Measurements from ENCODE around the gene PRR16. TPM values are rescaled to one million over a fixed set of nuclear protein-coding genes. Genes with fewer than 3 reads are reported as not detected.

The PRR16 gene
- total RNA-seq, 1 experiment from 2014 or later = 5.9 TPM

- Histone ChIP-seq H3K4me3 (no peak overlapping the region), H3K36me3 (no peaks in the 10 kb centered on the region), H3K27me3 (no peaks in the 10 kb centered on the region), H3K9me3 (no peaks in the 10 kb centered on the region; the same call in 1 of the 2 replicates)
- no peak for DNase-seq
Observed at GRCh38 chr5:120586646-120587045, 122.5 kb downstream of the PRR16 start.

- Histone ChIP-seq H3K27me3 (no peaks in the 10 kb centered on the region), H3K9me3 (no peaks in the 10 kb centered on the region), H3K4me3 (no peak overlapping the region), H3K36me3 (no peaks in the 10 kb centered on the region)
- DNase-seq = no peak
Observed at GRCh38 chr5:120591911-120592310, 127.8 kb downstream of the PRR16 start.

- peak; percentile 77 for DNase-seq
- H3K4me3 ChIP-seq = no peak overlapping the region
- H3K9me3 ChIP-seq = peaks cover 15% of the 10 kb centered on the region; the same call in 1 of the 2 replicates
Observed at GRCh38 chr5:120599576-120599975, 135.5 kb downstream of the PRR16 start.

GRCh38 chr5:120600639-120601038, 136.5 kb downstream of the PRR16 start:
- Histone ChIP-seq H3K27me3 (no peaks in the 10 kb centered on the region), H3K9me3 (peaks cover 16% of the 10 kb centered on the region; the same call in 1 of the 2 replicates), H3K36me3 (no peaks in the 10 kb centered on the region), H3K4me3 (no peak overlapping the region)
- DNase-seq = no peak

More at GRCh38 chr5:120599576-120599975, 135.5 kb downstream of the PRR16 start:
- Histone ChIP-seq H3K36me3 (no peaks in the 10 kb centered on the region), H3K27me3 (no peaks in the 10 kb centered on the region)

- Histone ChIP-seq H3K36me3 (no peaks in the 10 kb centered on the region), H3K4me3 (no peak overlapping the region), H3K9me3 (peaks cover 16% of the 10 kb centered on the region; the same call in 1 of the 2 replicates), H3K27me3 (no peaks in the 10 kb centered on the region)
- no peak for DNase-seq
Observed at GRCh38 chr5:120602033-120602432, 137.9 kb downstream of the PRR16 start.

- Histone ChIP-seq H3K36me3 (no peaks in the 10 kb centered on the region), H3K9me3 (peaks cover 16% of the 10 kb centered on the region; the same call in 1 of the 2 replicates), H3K27me3 (no peaks in the 10 kb centered on the region), H3K4me3 (no peak overlapping the region)
- DNase-seq = peak; percentile 50
Observed at GRCh38 chr5:120604884-120605283, 140.8 kb downstream of the PRR16 start.

GRCh38 chr5:120605325-120606079, 141.4 kb downstream of the PRR16 start:
- H3K36me3 ChIP-seq = no peaks in the 10 kb centered on the region
- peak; percentile 24 for DNase-seq
- no peak overlapping the region for H3K4me3 ChIP-seq
- H3K9me3 ChIP-seq = peaks cover 16% of the 10 kb centered on the region; the same call in 1 of the 2 replicates
- H3K27me3 ChIP-seq = no peaks in the 10 kb centered on the region

GRCh38 chr5:120609570-120609969, 145.5 kb downstream of the PRR16 start:
- H3K36me3 ChIP-seq = no peaks in the 10 kb centered on the region
- no peaks in the 10 kb centered on the region for H3K27me3 ChIP-seq
- H3K4me3 ChIP-seq = no peak overlapping the region
- peaks cover under 1% of the 10 kb centered on the region; the same call in 1 of the 2 replicates for H3K9me3 ChIP-seq
- DNase-seq = no peak

- H3K27me3 ChIP-seq = no peaks in the 10 kb centered on the region
- no peaks in the 10 kb centered on the region for H3K36me3 ChIP-seq
- H3K9me3 ChIP-seq = no peaks in the 10 kb centered on the region
- H3K4me3 ChIP-seq = no peak overlapping the region
- no peak for DNase-seq
Observed at GRCh38 chr5:120610145-120610544, 146.0 kb downstream of the PRR16 start.

- H3K27me3 ChIP-seq = no peaks in the 10 kb centered on the region
- no peak for DNase-seq
- no peaks in the 10 kb centered on the region for H3K9me3 ChIP-seq
- H3K4me3 ChIP-seq = no peak overlapping the region
- H3K36me3 ChIP-seq = no peaks in the 10 kb centered on the region
Observed at GRCh38 chr5:120613729-120614128, 149.6 kb downstream of the PRR16 start.

GRCh38 chr5:120614531-120615180, 150.6 kb downstream of the PRR16 start:
- H3K4me3 ChIP-seq = no peak overlapping the region
- H3K9me3 ChIP-seq = no peaks in the 10 kb centered on the region
- DNase-seq = no peak
- no peaks in the 10 kb centered on the region for H3K36me3 ChIP-seq
- H3K27me3 ChIP-seq = no peaks in the 10 kb centered on the region

- no peak for DNase-seq
- H3K4me3 ChIP-seq = no peak overlapping the region
Observed at GRCh38 chr5:120615967-120616645, 152.0 kb downstream of the PRR16 start.

GRCh38 chr5:120621339-120621738, 157.2 kb downstream of the PRR16 start:
- Histone ChIP-seq H3K9me3 (no peaks in the 10 kb centered on the region), H3K27me3 (no peaks in the 10 kb centered on the region), H3K36me3 (no peaks in the 10 kb centered on the region), H3K4me3 (no peak overlapping the region)
- no peak for DNase-seq

More at GRCh38 chr5:120615967-120616645, 152.0 kb downstream of the PRR16 start:
- no peaks in the 10 kb centered on the region for H3K9me3 ChIP-seq
- no peaks in the 10 kb centered on the region for H3K27me3 ChIP-seq
- no peaks in the 10 kb centered on the region for H3K36me3 ChIP-seq

- no peak for DNase-seq
- H3K4me3 ChIP-seq = peak overlapping the region; percentile 14
- no peaks in the 10 kb centered on the region for H3K9me3 ChIP-seq
- H3K27me3 ChIP-seq = no peaks in the 10 kb centered on the region
- H3K36me3 ChIP-seq = no peaks in the 10 kb centered on the region
Observed at GRCh38 chr5:120624021-120624563, 160.0 kb downstream of the PRR16 start.

GRCh38 chr5:120628156-120628555, 164.1 kb downstream of the PRR16 start:
- H3K9me3 ChIP-seq = no peaks in the 10 kb centered on the region
- no peak overlapping the region for H3K4me3 ChIP-seq
- H3K27me3 ChIP-seq = no peaks in the 10 kb centered on the region
- no peaks in the 10 kb centered on the region for H3K36me3 ChIP-seq
- no peak for DNase-seq

- Histone ChIP-seq H3K36me3 (no peaks in the 10 kb centered on the region), H3K4me3 (no peak overlapping the region), H3K9me3 (no peaks in the 10 kb centered on the region; the same call in 1 of the 2 replicates), H3K27me3 (no peaks in the 10 kb centered on the region)
- DNase-seq = no peak
Observed at GRCh38 chr5:120630550-120630949, 166.4 kb downstream of the PRR16 start.

GRCh38 chr5:120631611-120632010, 167.5 kb downstream of the PRR16 start:
- no peak for DNase-seq
- H3K36me3 ChIP-seq = no peaks in the 10 kb centered on the region
- H3K4me3 ChIP-seq = no peak overlapping the region
- no peaks in the 10 kb centered on the region; the same call in 1 of the 2 replicates for H3K9me3 ChIP-seq
- H3K27me3 ChIP-seq = no peaks in the 10 kb centered on the region
